SK-N-MC (cell line): ENCODE data around the gene HIRA.

Experiments
- EZH2 ChIP-seq: fragments of 200-600 bp; sonication (generic); IDR thresholded peaks from one replicate; pipeline ENCODE4 v1.6.1; 2017; ENCODE audit warnings: antibody characterized with exemption
- FOXP2 ChIP-seq: optimal IDR thresholded peaks from 2 replicates; pipeline ENCODE3; 2011; ENCODE audit warnings: mild to moderate bottlenecking, moderate library complexity; ENCODE audit not compliant: insufficient read depth; ENCODE audit errors: extremely low read length, control extremely low read depth
- POLR2AphosphoS5 ChIP-seq: IDR thresholded peaks from 2 replicates; pipeline ENCODE4 v1.6.1; 2012; ENCODE audit warnings: mild to moderate bottlenecking, low read depth, low read length, borderline replicate concordance

GRCh38 chr22:19457828-19458428 lies 26.4 kb upstream of the HIRA start:
- TF ChIP-seq POLR2AphosphoS5: no peak
- TF ChIP-seq EZH2: no peak
- TF ChIP-seq FOXP2: no peak
